Peyer's patch (tissue), 4 donors: Measurements from ENCODE around the gene CSTB. TPM values are rescaled to one million over a fixed set of nuclear protein-coding genes. Genes with fewer than 3 reads are reported as not detected.

Source experiments
- DNase-seq, 3 donors: peaks; one replicate each; pipeline ENCODE4 v3.0.0-alpha.2; 2017 to 2019
- H3K27ac ChIP-seq, 4 donors: fragments of 200-600 bp; sonication (generic); one replicate each; pipeline ENCODE4 v1.5.1; 2016 to 2019
- H3K27me3 ChIP-seq, 2 donors: fragments of 200-600 bp; sonication (generic); one replicate each; pipeline ENCODE4 v1.5.1; 2019
- H3K36me3 ChIP-seq, 3 donors: fragments of 200-600 bp; sonication (generic); one replicate each; pipeline ENCODE4 v1.5.1; 2016 to 2019
- H3K4me1 ChIP-seq, 4 donors: fragments of 200-600 bp; sonication (generic); one replicate each; pipeline ENCODE4 v1.5.1; 2016 to 2019
- H3K4me3 ChIP-seq, 4 donors: fragments of 200-600 bp; sonication (generic); 1 replicate in 3 of 4; 2 replicates in 1 of 4; pipeline ENCODE4 v1.5.1; 2016 to 2019; ENCODE audit warnings: mild to moderate bottlenecking in 1 of 4
- H3K9me3 ChIP-seq, 4 donors: fragments of 200-600 bp; sonication (generic); one replicate each; pipeline ENCODE4 v1.5.1; 2016 to 2019; ENCODE audit warnings: mild to moderate bottlenecking in 1 of 4
- CTCF ChIP-seq, 6 experiments: fragments of 450-650 bp in 4 of 6; fragments of 200-600 bp in 2 of 6; sonication (generic) in 1 of 6; IDR thresholded peaks; one replicate each; pipeline ENCODE4 v1.5.1; 2017 to 2019; ENCODE audit warnings: antibody characterized with exemption in 6 of 6, mild to moderate bottlenecking in 3 of 6, moderate library complexity in 1 of 6
- POLR2A ChIP-seq, 2 donors: fragments of 450-650 bp; IDR thresholded peaks; one replicate each; pipeline ENCODE4 v1.5.1; 2017; ENCODE audit warnings: antibody characterized with exemption in 2 of 2, mild to moderate bottlenecking in 2 of 2, moderate library complexity in 2 of 2
- total RNA-seq, 4 donors: library from RNA; depleted of rRNA; stranded (reverse); fragments of >200 nt; gene quantifications; one replicate each; pipeline ENCODE4 v1.1.0, GENCODE V29; 2016

CSTB gene
- total RNA-seq, 4 donors from 2014 or later, result 7.4 to 16.1 (median 13.3) TPM

- no peak for DNase-seq
- Histone ChIP-seq H3K27me3 (no peaks in the 10 kb centered on the region), H3K36me3 (peaks cover 0 to 34% (median 0%) of the 10 kb centered on the region in 3 donors), H3K4me3 (peak overlapping the region; percentile 77 to 91 (median 83)), H3K9me3 (no peaks in the 10 kb centered on the region), H3K4me1 (peaks cover 0 to 18% (median 3%) of the 10 kb centered on the region in 4 donors), H3K27ac (peak overlapping the region; percentile 84 to 88 (median 85))
- TF ChIP-seq POLR2A (IDR thresholded peaks at IDR 0.05), result no peak
- no peak for TF ChIP-seq CTCF (IDR thresholded peaks at IDR 0.05)
These were observed 14.0 kb upstream of the CSTB start for GRCh38 chr21:43790010-43790524.

DNA sequence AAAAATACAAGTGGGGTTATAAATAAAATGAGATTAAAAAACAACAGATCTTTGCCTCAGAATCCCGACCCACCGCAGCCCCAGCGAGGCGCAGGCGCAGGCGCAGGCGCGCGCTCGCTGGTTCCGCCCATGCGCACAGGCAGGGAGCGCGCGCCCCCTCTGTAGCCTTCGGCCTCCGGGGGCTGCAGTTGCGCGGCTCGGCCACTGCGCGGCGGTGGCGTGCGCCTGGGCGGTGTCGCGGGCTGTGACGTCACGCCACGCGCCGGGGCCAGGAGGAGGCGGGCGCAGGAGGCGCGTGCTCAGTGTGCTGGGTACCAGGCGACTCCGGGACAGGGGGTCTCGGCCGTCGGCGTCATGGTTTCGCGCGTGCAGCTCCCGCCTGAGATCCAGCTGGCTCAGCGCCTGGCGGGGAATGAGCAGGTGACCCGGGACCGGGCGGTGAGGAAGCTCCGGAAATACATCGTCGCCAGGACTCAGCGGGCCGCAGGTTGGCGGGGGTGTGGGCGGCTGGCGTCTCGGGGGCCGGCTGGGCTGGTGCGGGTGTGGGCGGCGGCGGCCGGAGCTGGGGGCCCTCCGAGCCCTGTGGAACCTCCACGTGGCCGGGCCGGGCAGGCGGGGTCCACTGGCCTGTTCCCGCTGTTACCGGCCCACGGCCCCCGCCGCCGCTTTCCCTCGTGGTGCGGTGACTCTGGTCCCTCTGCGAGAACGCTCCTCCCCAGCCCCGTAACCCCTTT, 13.3 kb upstream of the CSTB start, which contains the start of gene RRP1:
RRP1 (plus strand) TSS at position 302 of the 734 bp plus-strand sequence; CDS start at position 355, 53 bp downstream.
- Histone ChIP-seq H3K9me3 (no peaks in the 10 kb centered on the region), H3K27me3 (no peaks in the 10 kb centered on the region), H3K36me3 (peaks cover 0 to 28% (median 0%) of the 10 kb centered on the region in 3 donors), H3K4me3 (peak within 1 kb of the TSS; percentile 77 to 91 (median 83)), H3K4me1 (peaks cover 0 to 18% (median 3%) of the 10 kb centered on the region in 4 donors), H3K27ac (peak within 1 kb of the TSS; percentile 84 to 88 (median 85))
- TF ChIP-seq CTCF (IDR thresholded peaks at IDR 0.05) (peak; percentile 100), POLR2A (IDR thresholded peaks at IDR 0.05) (peak; percentile 64 to 75)
- DNase-seq, result peak; percentile 90 to 96 (median 96)

- no peaks in the 10 kb centered on the region for H3K27me3 ChIP-seq
- no peak for DNase-seq
- peaks cover 0 to 18% (median 3%) of the 10 kb centered on the region in 4 donors for H3K4me1 ChIP-seq
- H3K4me3 ChIP-seq, result no peak overlapping the region
- no peak overlapping the region for H3K27ac ChIP-seq
- TF ChIP-seq POLR2A (IDR thresholded peaks at IDR 0.05), result no peak
- no peak for TF ChIP-seq CTCF (IDR thresholded peaks at IDR 0.05)
- H3K9me3 ChIP-seq, result no peaks in the 10 kb centered on the region
- H3K36me3 ChIP-seq, result peaks cover 0 to 4% (median 0%) of the 10 kb centered on the region in 3 donors
These were observed 10.8 kb upstream of the CSTB start for GRCh38 chr21:43786807-43787440.

- H3K36me3 ChIP-seq, result no peaks in the 10 kb centered on the region
- H3K4me3 ChIP-seq, result no peak overlapping the region
- DNase-seq, result no peak
- H3K27ac ChIP-seq, result no peak overlapping the region
- H3K4me1 ChIP-seq, result peaks cover 0 to 18% (median 3%) of the 10 kb centered on the region in 4 donors
- H3K9me3 ChIP-seq, result no peaks in the 10 kb centered on the region
- TF ChIP-seq CTCF (IDR thresholded peaks at IDR 0.05), result no peak
- no peak for TF ChIP-seq POLR2A (IDR thresholded peaks at IDR 0.05)
- no peaks in the 10 kb centered on the region for H3K27me3 ChIP-seq
These were observed 10.2 kb upstream of the CSTB start for GRCh38 chr21:43786300-43786806.

GRCh38 chr21:43785134-43785533, 9.0 kb upstream of the CSTB start:
- H3K4me3 ChIP-seq, result no peak overlapping the region
- no peaks in the 10 kb centered on the region for H3K36me3 ChIP-seq
- no peaks in the 10 kb centered on the region for H3K9me3 ChIP-seq
- H3K4me1 ChIP-seq, result peaks cover 0 to 9% (median 0%) of the 10 kb centered on the region in 4 donors
- DNase-seq, result no peak
- H3K27me3 ChIP-seq, result no peaks in the 10 kb centered on the region
- H3K27ac ChIP-seq, result no peak overlapping the region
- TF ChIP-seq CTCF (IDR thresholded peaks at IDR 0.05) (no peak), POLR2A (IDR thresholded peaks at IDR 0.05) (no peak)
